CD4-positive, CD25-positive, alpha-beta regulatory T cell (primary cell): ENCODE measurements around the gene TRIM8. TPM values are rescaled to one million over a fixed set of nuclear protein-coding genes. Genes with fewer than 3 reads are reported as not detected.

Experiments used
- polyA plus RNA-seq, 4 donors: library from polyadenylated mRNA; unstranded; fragments of 300-500 nt; fragmentation: Illumina TruSeq; gene quantifications; one replicate each; pipeline ENCODE4 v1.2.3, GENCODE V29; 2021
- total RNA-seq: library from RNA; stranded (reverse); gene quantifications from one replicate; pipeline ENCODE4 v1.2.3, GENCODE V29; 2022

TRIM8 gene
- total and polyA plus RNA-seq, 5 donors from 2014 or later, result 30.2 to 73.4 (median 36.8) TPM

Other genes starting within 250 kb of the TRIM8 start
- gene NFKB2, start 248.8 kb upstream of the TRIM8 start, total RNA-seq, result 385 TPM
- 1 to 10 TPM; 6.3 to 8.2 (median 6.7) TPM for gene NFKB2, start 248.8 kb upstream of the TRIM8 start, polyA plus RNA-seq
- 2.9 TPM for gene PSD, start 225.7 kb upstream of the TRIM8 start, total RNA-seq
- 1 to 10 TPM; 1.4 to 2.6 (median 1.9) TPM for gene PSD, start 225.7 kb upstream of the TRIM8 start, polyA plus RNA-seq
- gene FBXL15, start 223.6 kb upstream of the TRIM8 start, total RNA-seq, result 12.8 TPM
- 10 to 100 TPM; 25.2 to 40.1 (median 32.1) TPM for gene FBXL15, start 223.6 kb upstream of the TRIM8 start, polyA plus RNA-seq
- 29.4 TPM for gene CUEDC2, start 211.9 kb upstream of the TRIM8 start, total RNA-seq
- 10 to 100 TPM; 50.8 to 60.6 (median 52.0) TPM for gene CUEDC2, start 211.9 kb upstream of the TRIM8 start, polyA plus RNA-seq
- 0.35 TPM for gene C10orf95, start 192.9 kb upstream of the TRIM8 start, total RNA-seq
- gene C10orf95, start 192.9 kb upstream of the TRIM8 start, polyA plus RNA-seq, result 1 to 10 TPM in 1 of 4 donors, under 1 TPM in 3; 0.40 to 1.1 (median 0.55) TPM
- gene ACTR1A, start 141.8 kb upstream of the TRIM8 start, total RNA-seq, result 63.0 TPM
- 10 to 100 TPM; 67.9 to 77.9 (median 75.6) TPM for gene ACTR1A, start 141.8 kb upstream of the TRIM8 start, polyA plus RNA-seq
- 17.8 TPM for gene SUFU, start 140.5 kb upstream of the TRIM8 start, total RNA-seq
- gene SUFU, start 140.5 kb upstream of the TRIM8 start, polyA plus RNA-seq, result 1 to 10 TPM; 2.4 to 6.3 (median 4.6) TPM
- gene ARL3, start 69.9 kb downstream of the TRIM8 start, total RNA-seq, result 2.0 TPM
- gene ARL3, start 69.9 kb downstream of the TRIM8 start, polyA plus RNA-seq, result 1 to 10 TPM; 2.3 to 3.3 (median 3.0) TPM
- 9.9 TPM for gene SFXN2, start 70.2 kb downstream of the TRIM8 start, total RNA-seq
- gene SFXN2, start 70.2 kb downstream of the TRIM8 start, polyA plus RNA-seq, result 10 to 100 TPM in 2 of 4 donors, 1 to 10 TPM in 2; 4.9 to 11.5 (median 8.9) TPM
- gene WBP1L, start 99.5 kb downstream of the TRIM8 start, total RNA-seq, result 27.7 TPM
- 10 to 100 TPM; 26.9 to 38.5 (median 28.3) TPM for gene WBP1L, start 99.5 kb downstream of the TRIM8 start, polyA plus RNA-seq
- not detected for gene CYP17A1, start 192.9 kb downstream of the TRIM8 start, total RNA-seq
- gene CYP17A1, start 192.9 kb downstream of the TRIM8 start, polyA plus RNA-seq, result not detected
- gene BORCS7, start 209.8 kb downstream of the TRIM8 start, total RNA-seq, result 13.6 TPM
- 10 to 100 TPM; 23.8 to 47.9 (median 38.0) TPM for gene BORCS7, start 209.8 kb downstream of the TRIM8 start, polyA plus RNA-seq
- gene AS3MT, start 225.0 kb downstream of the TRIM8 start, total RNA-seq, result 0.37 TPM
- gene AS3MT, start 225.0 kb downstream of the TRIM8 start, polyA plus RNA-seq, result not detected